ENCODE results near the gene IL17RA. TPM values are rescaled to one million over a fixed set of nuclear protein-coding genes. Genes with fewer than 3 reads are reported as not detected.

IL17RA gene
- total and polyA plus RNA-seq, 2 donors (not counting 3 experiments of a cell fraction or from before 2014, with no cell fraction given), result 13.0 to 19.3 TPM

- ChIA-PET CTCF (interaction anchor here (1.0 to 10.7 kb wide), 23 partner anchors 10 to 1001 kb away, joined by 3 to 209 read pairs (median 5); partner anchors contain the start of genes HDHD5 and IL17RA), POLR2A (no interaction called here)
- dilution Hi-C loops (cut with MboI; ENCODE audit: extremely low pct_ligation_motif_present, low sequenced_read_pairs) (no loop called here), intact Hi-C loops (cut with micrococcal nuclease) (loop anchor here (1.0 to 2.0 kb wide), 4 partner anchors 21 to 756 kb away; no protein-coding TSS in a partner anchor)
- BruUV-seq (replicated peaks), result no TSS peak
- H3K4me2 ChIP-seq (ENCODE audit: insufficient read depth, low read length), result peak overlapping the region; percentile 24
- H3K4me1 ChIP-seq (ENCODE audit: control insufficient read depth, extremely low read depth, insufficient read depth, low read length), result peaks cover 9% of the 10 kb centered on the region
- H3K9ac ChIP-seq (replicated peaks; ENCODE audit: extremely low read depth, insufficient read depth, low read length), result no peak overlapping the region
- H3K27me3 ChIP-seq (ENCODE audit: control insufficient read depth in 2 of 2, insufficient read depth in 2 of 2, low read length in 2 of 2), result no peaks in the 10 kb centered on the region
- DNase-seq (ENCODE audit: low read depth, low spot score), result no peak
- H3K9me1 ChIP-seq (replicated peaks; ENCODE audit: control insufficient read depth, extremely low read depth, insufficient read depth, low read length), result no peaks in the 10 kb centered on the region
- no peaks in the 10 kb centered on the region for H3K36me3 ChIP-seq (ENCODE audit: control insufficient read depth in 2 of 2, extremely low read depth in 1 of 2, insufficient read depth in 2 of 2, low read length in 2 of 2)
- H4K20me1 ChIP-seq (replicated peaks; ENCODE audit: control insufficient read depth, extremely low read depth, insufficient read depth, low read length), result no peaks in the 10 kb centered on the region
- no peak overlapping the region for H2AFZ ChIP-seq (ENCODE audit: low read depth, low read length)
- H3K27ac ChIP-seq (ENCODE audit: insufficient read depth, low read depth, low read length), result no peak overlapping the region
- H3K4me3 ChIP-seq (replicated peaks in 1 of 3; ENCODE audit: insufficient read depth in 1 of 3, low read depth in 1 of 3, low read length in 3 of 3), result no peak overlapping the region
- H3K79me2 ChIP-seq (ENCODE audit: control insufficient read depth, insufficient read depth, low read length), result no peaks in the 10 kb centered on the region
- peak; percentile 35 for FAIRE-seq
- no peak for TF ChIP-seq MYC (IDR thresholded peaks at IDR 0.05; ENCODE audit: low read depth, low read length)
- TF ChIP-seq FOS (IDR thresholded peaks at IDR 0.05; ENCODE audit: borderline replicate concordance, insufficient read depth, low read length), result peak; percentile 33
- no peak for TF ChIP-seq JUN (IDR thresholded peaks at IDR 0.05; ENCODE audit: borderline replicate concordance, insufficient read depth, insufficient read length, low read depth)
- no peaks in the 10 kb centered on the region for H3K9me3 ChIP-seq (replicated peaks; ENCODE audit: control insufficient read depth, insufficient read depth, low read length)
Observed at GRCh38 chr22:17074648-17075002, 10.2 kb upstream of the IL17RA start.

GRCh38 chr22:17077255-17077654 is 7.5 kb upstream of the IL17RA start:
- no TSS peak for BruUV-seq (replicated peaks)
- Histone ChIP-seq H3K27ac (ENCODE audit: insufficient read depth, low read depth, low read length) (no peak overlapping the region), H3K27me3 (ENCODE audit: control insufficient read depth in 2 of 2, insufficient read depth in 2 of 2, low read length in 2 of 2) (no peaks in the 10 kb centered on the region), H3K9me1 (replicated peaks; ENCODE audit: control insufficient read depth, extremely low read depth, insufficient read depth, low read length) (no peaks in the 10 kb centered on the region), H4K20me1 (replicated peaks; ENCODE audit: control insufficient read depth, extremely low read depth, insufficient read depth, low read length) (no peaks in the 10 kb centered on the region), H3K4me2 (ENCODE audit: insufficient read depth, low read length) (no peak overlapping the region), H3K36me3 (ENCODE audit: control insufficient read depth in 2 of 2, extremely low read depth in 1 of 2, insufficient read depth in 2 of 2, low read length in 2 of 2) (no peaks in the 10 kb centered on the region), H3K9ac (replicated peaks; ENCODE audit: extremely low read depth, insufficient read depth, low read length) (no peak overlapping the region), H3K4me3 (replicated peaks in 1 of 3; ENCODE audit: insufficient read depth in 1 of 3, low read depth in 1 of 3, low read length in 3 of 3) (no peak overlapping the region), H3K79me2 (ENCODE audit: control insufficient read depth, insufficient read depth, low read length) (no peaks in the 10 kb centered on the region), H3K4me1 (ENCODE audit: control insufficient read depth, extremely low read depth, insufficient read depth, low read length) (peaks cover 3% of the 10 kb centered on the region), H3K9me3 (replicated peaks; ENCODE audit: control insufficient read depth, insufficient read depth, low read length) (no peaks in the 10 kb centered on the region), H2AFZ (ENCODE audit: low read depth, low read length) (no peak overlapping the region)
- no peak for DNase-seq (ENCODE audit: low read depth, low spot score)
- intact Hi-C loops (cut with micrococcal nuclease) (no loop called here), dilution Hi-C loops (cut with MboI; ENCODE audit: extremely low pct_ligation_motif_present, low sequenced_read_pairs) (no loop called here)
- TF ChIP-seq POLR2AphosphoS5 (IDR thresholded peaks at IDR 0.05; ENCODE audit: insufficient read depth, low read depth, low read length) (no peak), JUN (IDR thresholded peaks at IDR 0.05; ENCODE audit: borderline replicate concordance, insufficient read depth, insufficient read length, low read depth) (no peak)
- ChIA-PET POLR2A (no interaction called here), CTCF (interaction anchor here (5.5 to 10.7 kb wide), 2 partner anchors 96 to 425 kb away, joined by 103 to 209 read pairs; no protein-coding TSS in a partner anchor)
- FAIRE-seq, result no peak
